ENCODE measurements around the gene TARS2. TPM values are rescaled to one million over a fixed set of nuclear protein-coding genes. Genes with fewer than 3 reads are reported as not detected.

Gene TARS2
- total and polyA plus RNA-seq, 2 of the 13 experiments (the other 11 are each of a cell fraction or from before 2014, with no cell fraction given): 21.3 to 22.8 TPM

DNA sequence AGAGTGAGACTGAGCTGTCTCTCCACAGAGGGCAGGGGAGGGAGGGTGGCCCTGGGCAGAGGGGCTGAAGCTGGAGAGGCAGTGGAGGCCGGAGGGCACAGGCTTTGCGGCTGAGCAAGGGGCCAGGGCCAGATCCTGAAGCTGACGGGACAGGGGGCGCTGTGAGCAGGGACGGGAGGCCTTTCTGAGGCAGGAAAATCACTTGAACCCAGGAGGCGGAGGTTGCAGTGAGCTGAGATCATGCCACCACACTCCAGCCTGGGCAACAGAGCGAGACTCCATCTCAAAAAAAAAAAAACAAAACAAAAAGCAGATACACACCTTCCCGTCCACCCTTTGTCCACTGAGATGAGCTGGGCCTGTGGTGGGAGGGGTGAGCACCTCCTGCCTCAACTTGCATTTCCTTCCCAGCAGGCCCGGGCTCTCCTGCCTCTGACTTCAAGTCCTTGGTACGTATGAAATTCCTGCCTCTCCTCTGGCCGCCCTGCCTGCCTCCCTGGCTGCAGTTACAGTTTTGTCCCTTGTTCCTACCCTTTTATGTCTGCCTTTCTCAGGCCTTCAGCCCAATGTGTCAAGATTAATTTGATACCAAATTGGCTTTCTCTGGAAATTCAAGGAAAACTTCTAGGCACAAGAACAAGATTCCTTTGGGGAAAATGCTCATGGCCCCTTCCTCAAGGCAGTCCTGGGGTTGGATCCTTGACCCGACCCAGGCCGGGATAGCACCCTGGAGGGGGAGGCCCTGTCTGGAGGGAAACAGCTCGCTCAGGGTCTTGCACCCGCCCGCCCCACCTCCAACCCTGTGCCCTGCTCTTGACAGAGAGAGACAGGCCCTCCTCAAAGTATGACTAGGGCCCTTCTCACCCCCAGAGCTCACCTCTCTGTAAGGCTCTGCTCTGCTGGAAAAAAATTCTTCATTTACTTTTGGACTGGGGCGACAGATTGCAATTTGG, 50.8 kb downstream of the TARS2 start:
- FAIRE-seq (no peak), ATAC-seq (peak; percentile 64), DNase-seq (ENCODE audit: low spot score) (no peak)
- in situ Hi-C loops (cut with HindIII; ENCODE audit: extremely low pct_ligation_motif_present, low pct_unique_long_range_greater_than_20kb) (loop anchor here (10.0 kb wide), 1 partner anchor 283 kb away; the partner anchor contains the start of gene CA14), intact Hi-C loops (cut with micrococcal nuclease; ENCODE audit: unreplicated experiment) (no loop called here)
- Histone ChIP-seq H3K36me3 (replicated peaks in 1 of 2; ENCODE audit: control insufficient read depth in 1 of 2, insufficient read depth in 2 of 2, low read length in 2 of 2) (no peaks in the 10 kb centered on the region), H2AFZ (ENCODE audit: low read length) (no peak overlapping the region), H3K4me1 (ENCODE audit: insufficient read depth, low read length) (peaks cover 70% of the 10 kb centered on the region), H4K20me1 (ENCODE audit: insufficient read depth, low read length) (no peaks in the 10 kb centered on the region), H3K9me3 (ENCODE audit: low read length) (no peaks in the 10 kb centered on the region), H3K9ac (ENCODE audit: insufficient read depth, low read depth, low read length) (no peak overlapping the region), H3K79me2 (ENCODE audit: insufficient read depth, low read length) (no peaks in the 10 kb centered on the region), H3K27ac (ENCODE audit: extremely low read length, insufficient read depth, low read length) (no peak overlapping the region), H3K4me2 (ENCODE audit: low read depth, low read length) (peak overlapping the region; percentile 53), H3K27me3 (ENCODE audit: control insufficient read depth in 1 of 2, insufficient read depth in 2 of 2, low read length in 2 of 2) (no peaks in the 10 kb centered on the region; a peak in 1 of 5 replicates), H3K4me3 (replicated peaks in 1 of 3; ENCODE audit: insufficient read depth in 1 of 3, low read depth in 2 of 3, low read length in 3 of 3) (no peak overlapping the region)
- ChIA-PET POLR2A (interaction anchor here (0.9 to 2.0 kb wide), 2 partner anchors 12 to 23 kb away, joined by 3 to 6 read pairs; partner anchors contain the start of genes ADAMTSL4 and FALEC), CTCF (ENCODE audit: low intra/inter-chr PET ratio, low total read pairs) (no interaction called here)
- 31% methylated on average over 12 of the region's 17 CpGs for WGBS (ENCODE audit: low lambda C conversion rate)
- no TSS peak for BruUV-seq (replicated peaks)
- TF ChIP-seq, protein P1, sequence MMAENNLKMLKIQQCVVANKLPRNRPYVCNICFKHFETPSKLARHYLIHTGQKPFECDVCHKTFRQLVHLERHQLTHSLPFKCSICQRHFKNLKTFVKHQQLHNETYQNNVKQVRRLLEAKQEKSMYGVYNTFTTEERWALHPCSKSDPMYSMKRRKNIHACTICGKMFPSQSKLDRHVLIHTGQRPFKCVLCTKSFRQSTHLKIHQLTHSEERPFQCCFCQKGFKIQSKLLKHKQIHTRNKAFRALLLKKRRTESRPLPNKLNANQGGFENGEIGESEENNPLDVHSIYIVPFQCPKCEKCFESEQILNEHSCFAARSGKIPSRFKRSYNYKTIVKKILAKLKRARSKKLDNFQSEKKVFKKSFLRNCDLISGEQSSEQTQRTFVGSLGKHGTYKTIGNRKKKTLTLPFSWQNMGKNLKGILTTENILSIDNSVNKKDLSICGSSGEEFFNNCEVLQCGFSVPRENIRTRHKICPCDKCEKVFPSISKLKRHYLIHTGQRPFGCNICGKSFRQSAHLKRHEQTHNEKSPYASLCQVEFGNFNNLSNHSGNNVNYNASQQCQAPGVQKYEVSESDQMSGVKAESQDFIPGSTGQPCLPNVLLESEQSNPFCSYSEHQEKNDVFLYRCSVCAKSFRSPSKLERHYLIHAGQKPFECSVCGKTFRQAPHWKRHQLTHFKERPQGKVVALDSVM (CRISPR knock-in tag; IDR thresholded peaks at IDR 0.05): peak; percentile 79
- TF ChIP-seq ZKSCAN5 (CRISPR knock-in tag; IDR thresholded peaks at IDR 0.05): no peak
- no peak for TF ChIP-seq ZNF333 (CRISPR knock-in tag; IDR thresholded peaks at IDR 0.05; ENCODE audit: borderline replicate concordance)
- TF ChIP-seq ZSCAN29 (CRISPR knock-in tag; conservative IDR thresholded peaks at IDR 0.05): no peak
- no peak for TF ChIP-seq SRF (IDR thresholded peaks at IDR 0.05; ENCODE audit: low read depth, low read length)
- TF ChIP-seq CC2D1A (CRISPR knock-in tag; IDR thresholded peaks at IDR 0.05): no peak
- TF ChIP-seq ZNF841 (CRISPR knock-in tag; IDR thresholded peaks at IDR 0.05; ENCODE audit: borderline replicate concordance): no peak
- no peak for TF ChIP-seq MLLT10 (CRISPR knock-in tag; IDR thresholded peaks at IDR 0.05)
- TF ChIP-seq, protein P2, sequence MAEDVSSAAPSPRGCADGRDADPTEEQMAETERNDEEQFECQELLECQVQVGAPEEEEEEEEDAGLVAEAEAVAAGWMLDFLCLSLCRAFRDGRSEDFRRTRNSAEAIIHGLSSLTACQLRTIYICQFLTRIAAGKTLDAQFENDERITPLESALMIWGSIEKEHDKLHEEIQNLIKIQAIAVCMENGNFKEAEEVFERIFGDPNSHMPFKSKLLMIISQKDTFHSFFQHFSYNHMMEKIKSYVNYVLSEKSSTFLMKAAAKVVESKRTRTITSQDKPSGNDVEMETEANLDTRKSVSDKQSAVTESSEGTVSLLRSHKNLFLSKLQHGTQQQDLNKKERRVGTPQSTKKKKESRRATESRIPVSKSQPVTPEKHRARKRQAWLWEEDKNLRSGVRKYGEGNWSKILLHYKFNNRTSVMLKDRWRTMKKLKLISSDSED (CRISPR knock-in tag; IDR thresholded peaks at IDR 0.05): no peak
- TF ChIP-seq ZSCAN9 (CRISPR knock-in tag; IDR thresholded peaks at IDR 0.05; ENCODE audit: borderline replicate concordance): no peak
- no peak for TF ChIP-seq ZFP37 (CRISPR knock-in tag; IDR thresholded peaks at IDR 0.05; ENCODE audit: borderline replicate concordance)
- no peak for TF ChIP-seq TCF12 (IDR thresholded peaks at IDR 0.05)
- no peak for TF ChIP-seq TCF12 (CRISPR knock-in tag; IDR thresholded peaks at IDR 0.05)
- TF ChIP-seq, protein P3, sequence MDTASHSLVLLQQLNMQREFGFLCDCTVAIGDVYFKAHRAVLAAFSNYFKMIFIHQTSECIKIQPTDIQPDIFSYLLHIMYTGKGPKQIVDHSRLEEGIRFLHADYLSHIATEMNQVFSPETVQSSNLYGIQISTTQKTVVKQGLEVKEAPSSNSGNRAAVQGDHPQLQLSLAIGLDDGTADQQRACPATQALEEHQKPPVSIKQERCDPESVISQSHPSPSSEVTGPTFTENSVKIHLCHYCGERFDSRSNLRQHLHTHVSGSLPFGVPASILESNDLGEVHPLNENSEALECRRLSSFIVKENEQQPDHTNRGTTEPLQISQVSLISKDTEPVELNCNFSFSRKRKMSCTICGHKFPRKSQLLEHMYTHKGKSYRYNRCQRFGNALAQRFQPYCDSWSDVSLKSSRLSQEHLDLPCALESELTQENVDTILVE (CRISPR knock-in tag; IDR thresholded peaks at IDR 0.05): no peak
- TF ChIP-seq, protein P4, sequence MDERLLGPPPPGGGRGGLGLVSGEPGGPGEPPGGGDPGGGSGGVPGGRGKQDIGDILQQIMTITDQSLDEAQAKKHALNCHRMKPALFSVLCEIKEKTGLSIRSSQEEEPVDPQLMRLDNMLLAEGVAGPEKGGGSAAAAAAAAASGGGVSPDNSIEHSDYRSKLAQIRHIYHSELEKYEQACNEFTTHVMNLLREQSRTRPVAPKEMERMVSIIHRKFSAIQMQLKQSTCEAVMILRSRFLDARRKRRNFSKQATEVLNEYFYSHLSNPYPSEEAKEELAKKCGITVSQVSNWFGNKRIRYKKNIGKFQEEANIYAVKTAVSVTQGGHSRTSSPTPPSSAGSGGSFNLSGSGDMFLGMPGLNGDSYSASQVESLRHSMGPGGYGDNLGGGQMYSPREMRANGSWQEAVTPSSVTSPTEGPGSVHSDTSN (CRISPR knock-in tag; IDR thresholded peaks at IDR 0.05): no peak
- TF ChIP-seq ZNF329 (CRISPR knock-in tag; IDR thresholded peaks at IDR 0.05; ENCODE audit: low read depth): no peak
- peak; percentile 77 for TF ChIP-seq ZNF121 (CRISPR knock-in tag; IDR thresholded peaks at IDR 0.05)
